GM21360 (cell line): ENCODE measurements around the gene SLC20A1.
"Not testable (repeated sequence)": the region's sequence is repeated elsewhere in the genome, so short reads cannot be mapped to it uniquely, and the experiment has no call there.

Experiments used
- ATAC-seq: cut with Tn5 transposase; IDR thresholded peaks from one replicate; pipeline ENCODE4 v1.9.1; 2021; ENCODE audit warnings: mild to moderate bottlenecking, moderate library complexity; ENCODE audit not compliant: unreplicated experiment

SLC20A1 gene

GRCh38 chr2:112646102-112646719 lies 472 bp downstream of the SLC20A1 start:
- ATAC-seq: peak; percentile 13

DNA sequence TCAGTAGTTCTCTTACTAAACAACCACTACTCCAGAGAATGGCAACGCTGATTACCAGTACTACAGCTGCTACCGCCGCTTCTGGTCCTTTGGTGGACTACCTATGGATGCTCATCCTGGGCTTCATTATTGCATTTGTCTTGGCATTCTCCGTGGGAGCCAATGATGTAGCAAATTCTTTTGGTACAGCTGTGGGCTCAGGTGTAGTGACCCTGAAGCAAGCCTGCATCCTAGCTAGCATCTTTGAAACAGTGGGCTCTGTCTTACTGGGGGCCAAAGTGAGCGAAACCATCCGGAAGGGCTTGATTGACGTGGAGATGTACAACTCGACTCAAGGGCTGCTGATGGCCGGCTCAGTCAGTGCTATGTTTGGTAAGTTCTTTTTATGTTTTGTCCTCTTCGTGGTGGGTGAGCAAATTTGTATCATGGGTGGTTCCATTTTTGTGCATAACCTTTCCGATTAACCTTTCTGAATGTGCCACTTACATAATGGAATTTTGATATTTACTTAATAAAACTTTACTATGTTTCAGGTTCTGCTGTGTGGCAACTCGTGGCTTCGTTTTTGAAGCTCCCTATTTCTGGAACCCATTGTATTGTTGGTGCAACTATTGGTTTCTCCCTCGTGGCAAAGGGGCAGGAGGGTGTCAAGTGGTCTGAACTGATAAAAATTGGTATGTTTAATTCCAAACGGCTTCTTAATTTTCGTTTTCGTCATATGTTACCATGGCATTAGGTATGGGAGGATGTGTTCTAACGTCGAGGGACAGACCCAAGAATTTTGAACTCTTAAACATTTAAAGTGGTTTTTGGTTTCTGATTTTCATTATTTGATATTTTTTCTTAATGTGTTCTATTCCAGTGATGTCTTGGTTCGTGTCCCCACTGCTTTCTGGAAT lies 1.3 kb downstream of the SLC20A1 start:
- ATAC-seq: no peak

DNA sequence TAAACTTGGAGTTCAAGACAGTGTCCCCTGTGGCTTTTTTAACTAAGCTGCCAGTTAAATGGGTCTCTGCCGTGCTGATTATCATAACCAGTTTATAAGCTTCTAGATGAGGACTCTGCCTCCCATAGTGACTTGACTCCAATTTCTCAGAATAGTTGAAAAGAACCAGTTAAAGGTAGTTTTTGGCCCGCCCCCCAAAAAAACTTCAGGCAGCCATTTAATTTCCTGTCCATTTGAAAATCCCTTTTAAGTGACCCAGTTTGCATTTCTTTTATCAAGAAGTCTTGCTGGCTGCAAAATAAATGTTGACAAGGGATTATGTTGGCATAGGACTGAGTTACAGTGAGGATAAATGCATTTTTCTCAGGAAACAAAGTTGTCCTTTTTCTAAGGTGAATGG lies 2.3 kb downstream of the SLC20A1 start:
- ATAC-seq: no peak

GRCh38 chr2:112656679-112657078 lies 10.9 kb downstream of the SLC20A1 start:
- ATAC-seq: no peak

DNA sequence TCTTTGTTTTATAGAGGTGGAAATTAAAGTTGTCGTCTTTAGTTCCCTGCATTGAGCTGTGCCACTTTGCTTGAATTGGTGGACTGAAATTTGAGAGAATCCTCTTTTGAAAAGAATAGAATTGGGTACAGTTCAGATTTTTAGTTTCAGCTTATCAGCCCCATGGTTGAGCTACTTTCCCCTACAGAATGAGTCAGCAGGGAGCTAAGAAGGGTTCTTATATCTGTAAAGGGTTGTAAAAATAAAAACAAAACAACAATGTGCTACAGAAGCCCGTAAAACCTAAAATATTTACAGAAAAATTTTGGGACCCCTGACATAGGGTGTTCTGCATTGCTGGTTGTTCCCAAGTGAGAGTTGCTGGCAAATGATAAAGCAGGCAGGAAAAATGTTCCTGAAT lies 12.6 kb downstream of the SLC20A1 start:
- no peak for ATAC-seq

DNA sequence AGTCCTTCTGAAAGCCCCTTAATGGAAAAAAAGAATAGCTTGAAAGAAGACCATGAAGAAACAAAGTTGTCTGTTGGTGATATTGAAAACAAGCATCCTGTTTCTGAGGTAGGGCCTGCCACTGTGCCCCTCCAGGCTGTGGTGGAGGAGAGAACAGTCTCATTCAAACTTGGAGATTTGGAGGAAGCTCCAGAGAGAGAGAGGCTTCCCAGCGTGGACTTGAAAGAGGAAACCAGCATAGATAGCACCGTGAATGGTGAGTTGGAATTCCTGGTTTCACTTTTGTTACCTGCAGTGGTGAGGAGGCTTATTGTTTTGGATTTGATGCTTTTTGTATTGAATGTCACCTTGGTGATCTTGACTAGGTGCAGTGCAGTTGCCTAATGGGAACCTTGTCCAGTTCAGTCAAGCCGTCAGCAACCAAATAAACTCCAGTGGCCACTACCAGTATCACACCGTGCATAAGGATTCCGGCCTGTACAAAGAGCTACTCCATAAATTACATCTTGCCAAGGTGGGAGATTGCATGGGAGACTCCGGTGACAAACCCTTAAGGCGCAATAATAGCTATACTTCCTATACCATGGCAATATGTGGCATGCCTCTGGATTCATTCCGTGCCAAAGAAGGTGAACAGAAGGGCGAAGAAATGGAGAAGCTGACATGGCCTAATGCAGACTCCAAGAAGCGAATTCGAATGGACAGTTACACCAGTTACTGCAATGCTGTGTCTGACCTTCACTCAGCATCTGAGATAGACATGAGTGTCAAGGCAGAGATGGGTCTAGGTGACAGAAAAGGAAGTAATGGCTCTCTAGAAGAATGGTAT lies 13.3 kb downstream of the SLC20A1 start:
- ATAC-seq: no peak

GRCh38 chr2:112660138-112660537 lies 14.4 kb downstream of the SLC20A1 start:
- no peak for ATAC-seq

DNA sequence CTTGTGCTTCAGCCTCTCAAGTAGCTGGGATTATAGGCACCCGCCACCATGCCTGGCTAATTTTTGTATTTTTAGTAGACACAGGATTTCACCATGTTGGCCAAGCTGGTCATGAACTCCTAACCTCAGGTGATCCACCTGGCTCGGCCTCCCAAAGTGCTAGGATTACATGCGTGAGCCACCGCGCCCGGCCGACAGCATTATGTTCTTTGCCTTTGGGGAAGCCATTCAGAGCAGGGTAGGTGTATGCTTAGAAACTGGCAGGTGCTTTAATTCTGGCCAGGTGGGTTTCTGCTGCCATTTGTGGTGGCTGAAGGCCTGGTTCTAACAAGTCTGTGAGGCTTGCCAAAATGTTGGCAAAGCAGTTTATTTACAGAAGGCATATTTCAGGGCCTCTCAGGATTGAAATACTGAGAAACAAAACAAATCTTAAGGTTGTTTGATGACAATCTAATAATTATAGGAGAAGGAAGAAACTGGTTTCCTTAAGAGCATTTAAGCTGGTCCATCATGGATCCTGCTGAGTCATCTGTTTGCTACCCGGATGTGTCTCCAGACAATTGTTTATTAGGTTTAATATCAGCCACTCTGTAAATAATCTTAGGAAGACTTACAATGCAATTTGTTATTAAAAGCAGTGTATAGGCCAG lies 16.0 kb downstream of the SLC20A1 start:
- no peak for ATAC-seq

GRCh38 chr2:112662704-112663103 lies 17.0 kb downstream of the SLC20A1 start:
- ATAC-seq: no peak

DNA sequence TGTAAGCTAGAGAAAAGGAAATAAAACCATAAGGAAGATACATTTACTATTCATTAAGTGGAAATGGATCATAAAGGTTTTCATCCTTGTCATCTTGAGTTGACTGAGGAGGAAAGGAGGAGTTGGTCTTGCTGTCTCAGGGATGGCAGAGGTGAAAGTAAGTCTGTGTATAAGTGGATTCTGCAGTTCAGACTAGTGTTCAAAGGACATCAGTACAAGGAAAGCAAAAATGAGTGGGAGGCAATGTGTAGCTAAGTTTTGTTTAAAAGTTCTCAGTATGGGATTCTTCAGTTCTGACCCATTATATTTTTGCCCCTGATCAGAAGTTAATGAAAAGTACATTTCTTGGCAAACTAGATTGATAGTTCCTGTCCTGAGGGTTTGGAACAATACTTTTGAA lies 18.9 kb downstream of the SLC20A1 start:
- ATAC-seq: no peak

GRCh38 chr2:112665113-112665780 lies 19.5 kb downstream of the SLC20A1 start:
- ATAC-seq: no peak

DNA sequence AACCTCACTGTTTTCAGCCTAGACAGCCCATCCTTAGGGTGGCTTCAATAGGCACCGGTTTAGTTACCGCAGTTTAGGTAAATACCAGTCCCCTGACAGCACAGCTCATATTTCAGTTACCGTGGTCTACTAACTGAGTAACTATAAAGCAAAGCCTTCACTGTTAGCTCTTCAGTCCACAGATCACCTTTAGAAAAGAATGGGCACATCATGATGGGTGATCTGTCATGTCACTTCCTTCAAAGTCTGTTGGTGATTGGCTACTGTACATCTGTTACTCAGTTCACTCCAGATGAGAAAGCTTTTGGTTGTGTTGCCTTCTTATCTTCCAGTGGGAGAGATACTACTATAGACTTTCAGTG lies 21.0 kb downstream of the SLC20A1 start:
- no peak for ATAC-seq

- not testable (repeated sequence) for ATAC-seq
Observed at GRCh38 chr2:112667540-112667939, 21.8 kb downstream of the SLC20A1 start.

GRCh38 chr2:112669667-112670066 lies 23.9 kb downstream of the SLC20A1 start:
- no peak for ATAC-seq

DNA sequence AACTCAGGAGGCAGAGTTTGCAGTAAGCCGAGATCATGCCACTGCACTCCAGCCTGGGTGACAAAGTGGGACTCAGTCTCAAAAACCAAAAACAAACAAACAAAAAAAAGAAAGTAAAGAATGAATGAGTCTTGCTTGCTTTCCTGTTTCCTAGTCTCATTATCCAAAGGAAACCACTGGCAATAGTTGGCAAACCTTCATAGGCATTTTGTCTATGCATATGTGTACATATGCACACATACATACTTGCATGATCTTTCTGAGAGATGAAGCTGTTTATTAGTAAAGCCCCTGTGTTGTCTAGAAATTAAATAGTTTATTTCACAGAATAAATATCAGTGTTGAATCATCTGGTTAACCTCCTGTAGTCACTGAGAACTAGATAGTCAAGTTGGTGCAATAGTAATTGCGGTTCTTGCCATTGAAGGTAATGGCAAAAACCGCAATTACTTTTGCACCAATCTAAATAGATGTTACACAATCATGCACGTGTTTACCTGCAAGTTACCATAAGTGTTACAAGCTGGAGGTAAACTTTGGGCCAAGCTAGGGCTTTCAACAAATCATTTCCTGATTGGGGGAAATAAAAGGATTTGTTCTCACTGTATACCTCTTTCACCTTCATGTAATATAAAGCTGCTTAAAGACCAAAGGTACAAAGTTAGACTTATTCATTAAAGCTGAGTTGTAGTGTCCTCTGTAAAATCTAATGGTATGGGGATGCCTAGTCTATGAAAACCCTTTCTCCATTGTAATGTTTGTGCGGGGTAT lies 24.7 kb downstream of the SLC20A1 start:
- ATAC-seq: no peak

GRCh38 chr2:112671801-112672200 lies 26.1 kb downstream of the SLC20A1 start:
- no peak for ATAC-seq

GRCh38 chr2:112673008-112673407 lies 27.3 kb downstream of the SLC20A1 start:
- ATAC-seq: no peak

DNA sequence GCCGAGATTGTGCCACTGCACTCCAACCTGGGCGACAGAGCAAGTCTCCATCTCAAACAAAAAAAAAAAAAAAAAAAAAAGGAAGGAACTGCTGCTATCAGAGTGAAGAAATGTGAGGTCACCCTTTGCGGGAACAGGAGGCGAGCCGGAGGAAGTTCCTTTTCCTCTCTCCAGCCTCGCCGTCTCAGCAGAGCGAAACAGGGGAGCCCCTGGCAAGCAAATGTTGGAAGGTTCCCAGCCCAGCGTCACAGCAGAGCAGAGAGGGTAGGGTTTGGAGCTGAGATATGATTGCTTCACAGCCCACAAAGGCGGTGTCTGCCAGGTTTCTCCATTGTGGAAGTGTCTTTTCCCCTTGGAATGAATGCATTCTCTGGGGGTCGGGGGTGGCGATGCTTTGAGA lies 28.5 kb downstream of the SLC20A1 start:
- ATAC-seq: no peak

DNA sequence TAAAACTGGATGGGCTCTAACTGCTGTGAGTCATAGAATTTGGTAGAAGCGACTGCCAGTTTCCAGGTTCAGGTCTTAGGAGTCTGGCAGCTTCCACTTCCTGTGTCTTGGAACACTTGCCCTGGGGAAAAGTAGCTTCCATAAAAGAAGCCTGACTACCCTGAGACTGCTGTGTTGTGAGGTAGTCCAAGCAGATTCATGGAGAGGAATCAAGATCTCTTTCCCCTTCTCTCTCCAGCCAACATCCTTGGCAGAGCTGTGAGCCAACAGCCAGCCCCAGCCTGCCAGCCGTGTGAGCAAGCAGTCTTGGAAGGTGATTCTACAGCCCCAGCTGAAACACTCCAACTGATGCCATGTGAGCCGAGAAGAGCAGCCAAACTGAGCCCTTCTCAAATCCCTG lies 33.7 kb downstream of the SLC20A1 start:
- ATAC-seq: no peak

GRCh38 chr2:112680666-112681101 lies 34.9 kb downstream of the SLC20A1 start:
- ATAC-seq: no peak
